GM12873 (cell line): ENCODE results near the gene CYTH1.

Source experiments
- CTCF ChIP-seq: IDR thresholded peaks from 2 replicates; pipeline ENCODE4 v1.5.1; 2012; ENCODE audit warnings: low read depth, mild to moderate bottlenecking, moderate library complexity, low read length, control low read depth; ENCODE audit not compliant: insufficient read depth; ENCODE audit errors: missing control alignments

Gene CYTH1

GRCh38 chr17:78689029-78689428, 93.0 kb downstream of the CYTH1 start:
- peak; percentile 65 for TF ChIP-seq CTCF

GRCh38 chr17:78687944-78688343, 94.1 kb downstream of the CYTH1 start:
- TF ChIP-seq CTCF: no peak

- no peak for TF ChIP-seq CTCF
Observed at GRCh38 chr17:78687125-78687524, 94.9 kb downstream of the CYTH1 start.

GRCh38 chr17:78684026-78684425, 98.0 kb downstream of the CYTH1 start:
- no peak for TF ChIP-seq CTCF

GRCh38 chr17:78683408-78683961, 98.6 kb downstream of the CYTH1 start:
- no peak for TF ChIP-seq CTCF

- TF ChIP-seq CTCF: no peak
Observed at GRCh38 chr17:78682363-78682762, 99.7 kb downstream of the CYTH1 start.

GRCh38 chr17:78680436-78680835, 101.6 kb downstream of the CYTH1 start:
- TF ChIP-seq CTCF: no peak
